ENCODE measurements around the gene PDZD2. TPM values are rescaled to one million over a fixed set of nuclear protein-coding genes. Genes with fewer than 3 reads are reported as not detected.
"Not testable (repeated sequence)": the region's sequence is repeated elsewhere in the genome, so short reads cannot be mapped to it uniquely, and the experiment has no call there.

The PDZD2 gene
- total RNA-seq, 2 experiments from 2014 or later = not detected

- ATAC-seq (no peak), DNase-seq (no peak)
- H3K4me1 Mint-ChIP-seq (ENCODE audit: low read depth) = no peaks in the 10 kb centered on the region
- no peaks in the 10 kb centered on the region for H3K27me3 Mint-ChIP-seq (ENCODE audit: low read depth)
- ChIA-PET POLR2A (no interaction called here), CTCF (no interaction called here)
- no peak overlapping the region for H3K27ac Mint-ChIP-seq
- no peak overlapping the region for H3K4me3 Mint-ChIP-seq
- no peaks in the 10 kb centered on the region for H3K36me3 Mint-ChIP-seq (ENCODE audit: low read depth)
- H3K9me3 Mint-ChIP-seq (ENCODE audit: insufficient read depth) = no peaks in the 10 kb centered on the region
These were observed 128.6 kb downstream of the PDZD2 start for GRCh38 chr5:31767335-31768031.

GRCh38 chr5:31768046-31768445, 129.1 kb downstream of the PDZD2 start:
- ChIA-PET CTCF (no interaction called here), POLR2A (no interaction called here)
- DNase-seq (no peak), ATAC-seq (no peak)
- Mint-ChIP-seq H3K27ac (no peak overlapping the region), H3K9me3 (ENCODE audit: insufficient read depth) (no peaks in the 10 kb centered on the region), H3K36me3 (ENCODE audit: low read depth) (no peaks in the 10 kb centered on the region), H3K4me1 (ENCODE audit: low read depth) (no peaks in the 10 kb centered on the region), H3K4me3 (no peak overlapping the region), H3K27me3 (ENCODE audit: low read depth) (no peaks in the 10 kb centered on the region)

- H3K4me3 Mint-ChIP-seq = no peak overlapping the region
- ATAC-seq = no peak
- no peaks in the 10 kb centered on the region for H3K27me3 Mint-ChIP-seq (ENCODE audit: low read depth)
- POLR2A ChIA-PET = no interaction called here
- no peaks in the 10 kb centered on the region for H3K4me1 Mint-ChIP-seq (ENCODE audit: low read depth)
- no peak overlapping the region for H3K27ac Mint-ChIP-seq
- CTCF ChIA-PET = no interaction called here
- DNase-seq = no peak
- no peaks in the 10 kb centered on the region for H3K36me3 Mint-ChIP-seq (ENCODE audit: low read depth)
- H3K9me3 Mint-ChIP-seq (ENCODE audit: insufficient read depth) = no peaks in the 10 kb centered on the region
These were observed 129.9 kb downstream of the PDZD2 start for GRCh38 chr5:31768784-31769183.

GRCh38 chr5:31769530-31769929, 130.6 kb downstream of the PDZD2 start:
- Mint-ChIP-seq H3K4me3 (no peak overlapping the region), H3K27me3 (ENCODE audit: low read depth) (no peaks in the 10 kb centered on the region), H3K4me1 (ENCODE audit: low read depth) (no peaks in the 10 kb centered on the region), H3K27ac (no peak overlapping the region), H3K9me3 (ENCODE audit: insufficient read depth) (no peaks in the 10 kb centered on the region), H3K36me3 (ENCODE audit: low read depth) (no peaks in the 10 kb centered on the region)
- CTCF ChIA-PET = no interaction called here
- POLR2A ChIA-PET = no interaction called here
- DNase-seq (no peak), ATAC-seq (no peak)

- ChIA-PET POLR2A (no interaction called here), CTCF (interaction anchor here (1.0 kb wide), 1 partner anchor 85 kb away, joined by 3 read pairs; no protein-coding TSS in a partner anchor)
- Mint-ChIP-seq H3K9me3 (ENCODE audit: insufficient read depth) (no peaks in the 10 kb centered on the region), H3K27ac (no peak overlapping the region), H3K4me1 (ENCODE audit: low read depth) (no peaks in the 10 kb centered on the region), H3K4me3 (no peak overlapping the region), H3K36me3 (ENCODE audit: low read depth) (no peaks in the 10 kb centered on the region), H3K27me3 (ENCODE audit: low read depth) (no peaks in the 10 kb centered on the region)
- DNase-seq (no peak), ATAC-seq (no peak)
These were observed 131.3 kb downstream of the PDZD2 start for GRCh38 chr5:31770132-31770720.

GRCh38 chr5:31770998-31771397, 132.1 kb downstream of the PDZD2 start:
- DNase-seq (no peak), ATAC-seq (no peak)
- ChIA-PET POLR2A (no interaction called here), CTCF (interaction anchor here (0.5 kb wide), 1 partner anchor 812 kb away, joined by 3 read pairs; no protein-coding TSS in a partner anchor)
- H3K4me3 Mint-ChIP-seq = no peak overlapping the region
- no peaks in the 10 kb centered on the region for H3K4me1 Mint-ChIP-seq (ENCODE audit: low read depth)
- H3K36me3 Mint-ChIP-seq (ENCODE audit: low read depth) = no peaks in the 10 kb centered on the region
- H3K9me3 Mint-ChIP-seq (ENCODE audit: insufficient read depth) = no peaks in the 10 kb centered on the region
- no peaks in the 10 kb centered on the region for H3K27me3 Mint-ChIP-seq (ENCODE audit: low read depth)
- no peak overlapping the region for H3K27ac Mint-ChIP-seq

GRCh38 chr5:31771500-31771899, 132.6 kb downstream of the PDZD2 start:
- no peak overlapping the region for H3K4me3 Mint-ChIP-seq
- ATAC-seq = no peak
- no peaks in the 10 kb centered on the region for H3K4me1 Mint-ChIP-seq (ENCODE audit: low read depth)
- no peak overlapping the region for H3K27ac Mint-ChIP-seq
- H3K9me3 Mint-ChIP-seq (ENCODE audit: insufficient read depth) = no peaks in the 10 kb centered on the region
- ChIA-PET CTCF (no interaction called here), POLR2A (no interaction called here)
- no peaks in the 10 kb centered on the region for H3K36me3 Mint-ChIP-seq (ENCODE audit: low read depth)
- H3K27me3 Mint-ChIP-seq (ENCODE audit: low read depth) = no peaks in the 10 kb centered on the region
- no peak for DNase-seq

GRCh38 chr5:31776294-31776693, 137.4 kb downstream of the PDZD2 start:
- CTCF ChIA-PET; H3K36me3 Mint-ChIP-seq (ENCODE audit: low read depth); H3K4me3 Mint-ChIP-seq; H3K4me1 Mint-ChIP-seq (ENCODE audit: low read depth); DNase-seq; H3K9me3 Mint-ChIP-seq (ENCODE audit: insufficient read depth); POLR2A ChIA-PET; H3K27me3 Mint-ChIP-seq (ENCODE audit: low read depth); ATAC-seq; H3K27ac Mint-ChIP-seq: not testable (repeated sequence)

- POLR2A ChIA-PET = no interaction called here
- ATAC-seq (no peak), DNase-seq (no peak)
- no peaks in the 10 kb centered on the region for H3K27me3 Mint-ChIP-seq (ENCODE audit: low read depth)
- CTCF ChIA-PET = no interaction called here
- H3K4me1 Mint-ChIP-seq (ENCODE audit: low read depth) = no peaks in the 10 kb centered on the region
- H3K27ac Mint-ChIP-seq = no peak overlapping the region
- H3K4me3 Mint-ChIP-seq = no peak overlapping the region
- H3K36me3 Mint-ChIP-seq (ENCODE audit: low read depth) = no peaks in the 10 kb centered on the region
- H3K9me3 Mint-ChIP-seq (ENCODE audit: insufficient read depth) = no peaks in the 10 kb centered on the region
These were observed 138.2 kb downstream of the PDZD2 start for GRCh38 chr5:31776976-31777651.

GRCh38 chr5:31781772-31782171, 142.8 kb downstream of the PDZD2 start:
- H3K36me3 Mint-ChIP-seq (ENCODE audit: low read depth) = no peaks in the 10 kb centered on the region
- H3K27me3 Mint-ChIP-seq (ENCODE audit: low read depth) = no peaks in the 10 kb centered on the region
- no peak overlapping the region for H3K4me3 Mint-ChIP-seq
- no peaks in the 10 kb centered on the region for H3K4me1 Mint-ChIP-seq (ENCODE audit: low read depth)
- DNase-seq (no peak), ATAC-seq (no peak)
- CTCF ChIA-PET = no interaction called here
- POLR2A ChIA-PET = no interaction called here
- H3K9me3 Mint-ChIP-seq (ENCODE audit: insufficient read depth) = no peaks in the 10 kb centered on the region
- no peak overlapping the region for H3K27ac Mint-ChIP-seq

- no peak overlapping the region for H3K4me3 Mint-ChIP-seq
- H3K27ac Mint-ChIP-seq = no peak overlapping the region
- POLR2A ChIA-PET = no interaction called here
- no peaks in the 10 kb centered on the region for H3K4me1 Mint-ChIP-seq (ENCODE audit: low read depth)
- CTCF ChIA-PET = no interaction called here
- no peaks in the 10 kb centered on the region for H3K36me3 Mint-ChIP-seq (ENCODE audit: low read depth)
- DNase-seq (no peak), ATAC-seq (no peak)
- no peaks in the 10 kb centered on the region for H3K27me3 Mint-ChIP-seq (ENCODE audit: low read depth)
- no peaks in the 10 kb centered on the region for H3K9me3 Mint-ChIP-seq (ENCODE audit: insufficient read depth)
These were observed 144.2 kb downstream of the PDZD2 start for GRCh38 chr5:31783086-31783645.

- DNase-seq (no peak), ATAC-seq (no peak)
- no peaks in the 10 kb centered on the region for H3K9me3 Mint-ChIP-seq (ENCODE audit: insufficient read depth)
- no peaks in the 10 kb centered on the region for H3K4me1 Mint-ChIP-seq (ENCODE audit: low read depth)
- CTCF ChIA-PET = no interaction called here
- no peak overlapping the region for H3K4me3 Mint-ChIP-seq
- H3K27ac Mint-ChIP-seq = no peak overlapping the region
- POLR2A ChIA-PET = no interaction called here
- H3K27me3 Mint-ChIP-seq (ENCODE audit: low read depth) = no peaks in the 10 kb centered on the region
- no peaks in the 10 kb centered on the region for H3K36me3 Mint-ChIP-seq (ENCODE audit: low read depth)
These were observed 144.8 kb downstream of the PDZD2 start for GRCh38 chr5:31783731-31784130.

Data from activated CD8-positive, alpha-beta T cell treated with anti-CD3 and anti-CD28 coated beads, Interleukin-2, amount 10 ng/mL, durations not matched to agents 7 days and 5 days (primary cell).